Measurements from ENCODE around the gene NCAPD3. TPM values are rescaled to one million over a fixed set of nuclear protein-coding genes. Genes with fewer than 3 reads are reported as not detected.
"Not testable (repeated sequence)": the region's sequence is repeated elsewhere in the genome, so short reads cannot be mapped to it uniquely, and the experiment has no call there.

The NCAPD3 gene
- total RNA-seq, 1 experiment from 2014 or later, result 13.4 TPM

DNA sequence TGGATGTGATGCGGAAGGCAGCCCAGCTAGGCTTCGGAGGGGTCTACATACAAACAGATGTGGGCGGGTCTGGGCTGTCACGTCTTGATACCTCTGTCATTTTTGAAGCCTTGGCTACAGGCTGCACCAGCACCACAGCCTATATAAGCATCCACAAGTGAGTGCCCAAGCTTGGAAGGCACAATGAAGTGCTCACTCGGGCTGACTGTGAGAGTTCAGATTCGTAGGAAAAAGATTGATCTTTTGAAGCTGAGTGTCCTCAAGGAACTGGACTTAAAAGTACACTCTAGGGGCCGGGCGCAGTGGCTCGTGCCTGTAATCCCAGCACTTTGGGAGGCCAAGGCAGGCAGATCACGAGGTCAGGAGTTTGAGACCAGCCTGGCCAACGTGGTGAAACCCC lies 33.3 kb upstream of the NCAPD3 start:
- in situ Hi-C loops (cut with HindIII; ENCODE audit: low pct_unique_long_range_greater_than_20kb, low sequenced_read_pairs), result no loop called here
- no peak for DNase-seq (ENCODE audit: low read depth, low spot score)

DNA sequence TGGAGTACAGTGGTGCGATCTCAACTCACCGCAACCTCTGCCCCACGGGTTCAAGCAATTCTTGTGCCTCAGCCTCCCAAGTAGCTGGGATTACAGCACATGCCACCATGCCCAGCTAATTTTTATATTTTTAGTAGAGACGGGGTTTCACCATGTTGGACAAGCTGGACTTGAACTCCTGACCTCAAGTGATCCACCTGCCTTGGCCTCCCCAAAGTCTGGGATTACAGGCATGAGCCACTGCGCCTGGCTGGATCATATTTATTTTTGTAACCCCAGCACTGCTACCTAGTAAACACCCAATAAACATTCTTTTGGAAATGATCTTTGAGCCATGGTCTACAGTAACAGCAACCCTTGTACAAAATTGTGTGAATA lies 31.4 kb upstream of the NCAPD3 start:
- in situ Hi-C loops (cut with HindIII; ENCODE audit: low pct_unique_long_range_greater_than_20kb, low sequenced_read_pairs), result not testable (repeated sequence)

DNA sequence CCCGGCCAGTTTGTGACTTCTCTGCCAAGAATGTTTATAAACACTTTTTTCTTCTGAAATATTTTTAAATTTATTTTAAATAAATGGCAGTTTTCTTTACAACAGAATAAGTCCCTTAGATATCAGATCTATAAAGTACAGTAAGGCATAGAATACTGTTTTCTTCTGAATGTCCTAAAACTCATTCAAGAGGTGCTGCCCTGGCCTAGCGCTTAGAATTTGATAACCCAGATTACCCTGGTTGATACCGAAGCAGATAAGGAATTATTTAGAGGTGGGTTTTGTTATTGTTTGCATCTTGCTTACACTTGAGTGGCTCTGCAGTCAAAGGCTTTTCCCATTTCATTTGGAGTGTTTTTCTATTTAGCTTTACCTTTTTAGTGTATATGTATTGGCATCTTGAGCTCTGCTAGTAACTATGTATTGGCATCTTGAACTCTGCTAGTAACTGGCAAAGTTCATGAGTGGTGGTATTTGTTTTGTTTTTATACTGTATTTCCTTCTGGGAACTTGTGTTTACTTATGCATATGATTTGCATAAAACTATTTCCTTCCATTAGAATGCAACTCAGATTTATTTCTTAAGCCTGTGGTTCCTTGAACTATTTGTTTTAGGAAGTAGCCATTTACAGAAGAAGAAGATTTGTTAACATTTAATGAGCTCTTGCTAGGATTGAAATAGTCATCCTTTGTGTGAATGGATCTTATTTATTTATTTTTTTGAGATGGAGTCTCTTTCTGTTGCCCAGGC lies 30.8 kb upstream of the NCAPD3 start:
- in situ Hi-C loops (cut with HindIII; ENCODE audit: low pct_unique_long_range_greater_than_20kb, low sequenced_read_pairs), result no loop called here
- DNase-seq (ENCODE audit: low read depth, low spot score), result no peak

More for the DNA sequence above, 31.4 kb upstream of the NCAPD3 start:
- DNase-seq (ENCODE audit: low read depth, low spot score), result not testable (repeated sequence)

DNA sequence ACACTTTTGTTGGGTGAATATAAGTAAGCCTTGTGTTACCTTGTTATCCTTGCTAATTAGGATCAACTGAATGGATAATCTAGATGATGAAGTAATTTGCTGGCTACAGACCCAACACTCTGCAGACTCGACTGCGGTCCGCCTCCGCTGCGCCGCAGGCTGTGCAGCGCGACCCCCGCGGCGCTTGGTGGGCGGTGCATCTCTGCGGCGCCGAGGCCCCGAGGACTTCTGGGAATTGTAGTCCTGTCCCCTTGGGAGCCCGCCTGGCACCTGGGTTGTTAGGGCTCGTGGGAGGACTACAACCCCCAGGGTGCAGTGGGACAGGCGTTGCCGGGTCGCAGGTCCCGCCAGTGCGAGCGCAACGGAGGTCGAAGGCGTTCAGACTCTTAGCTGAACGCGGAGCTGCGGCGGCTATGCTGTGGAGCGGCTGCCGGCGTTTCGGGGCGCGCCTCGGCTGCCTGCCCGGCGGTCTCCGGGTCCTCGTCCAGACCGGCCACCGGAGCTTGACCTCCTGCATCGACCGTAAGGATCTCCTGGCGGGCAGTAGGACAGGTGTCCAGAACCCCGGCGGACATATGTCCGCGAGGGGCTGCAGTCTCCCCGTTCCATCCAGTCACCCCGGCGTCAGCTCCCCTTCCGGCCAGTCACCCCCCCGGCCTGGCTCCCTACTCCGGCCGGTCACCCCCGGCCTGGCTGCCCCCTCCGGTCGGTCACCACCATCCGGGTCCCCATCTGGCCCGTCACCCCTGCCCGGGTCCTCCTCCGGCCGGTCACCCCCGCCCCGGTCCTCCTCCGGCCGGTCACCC lies 29.6 kb upstream of the NCAPD3 start, which contains the start of the genes ACAD8 and THYN1:
TSS of gene ACAD8 (plus strand) at position 381 of the 806 bp plus-strand sequence. CDS start at position 414, 33 bp downstream.
TSS of gene THYN1 (minus strand) at position 165 of the 806 bp plus-strand sequence. CDS start 470 bp downstream, outside the sequence.
- peak; percentile 95 for DNase-seq (ENCODE audit: low read depth, low spot score)
- in situ Hi-C loops (cut with HindIII; ENCODE audit: low pct_unique_long_range_greater_than_20kb, low sequenced_read_pairs), result no loop called here

DNA sequence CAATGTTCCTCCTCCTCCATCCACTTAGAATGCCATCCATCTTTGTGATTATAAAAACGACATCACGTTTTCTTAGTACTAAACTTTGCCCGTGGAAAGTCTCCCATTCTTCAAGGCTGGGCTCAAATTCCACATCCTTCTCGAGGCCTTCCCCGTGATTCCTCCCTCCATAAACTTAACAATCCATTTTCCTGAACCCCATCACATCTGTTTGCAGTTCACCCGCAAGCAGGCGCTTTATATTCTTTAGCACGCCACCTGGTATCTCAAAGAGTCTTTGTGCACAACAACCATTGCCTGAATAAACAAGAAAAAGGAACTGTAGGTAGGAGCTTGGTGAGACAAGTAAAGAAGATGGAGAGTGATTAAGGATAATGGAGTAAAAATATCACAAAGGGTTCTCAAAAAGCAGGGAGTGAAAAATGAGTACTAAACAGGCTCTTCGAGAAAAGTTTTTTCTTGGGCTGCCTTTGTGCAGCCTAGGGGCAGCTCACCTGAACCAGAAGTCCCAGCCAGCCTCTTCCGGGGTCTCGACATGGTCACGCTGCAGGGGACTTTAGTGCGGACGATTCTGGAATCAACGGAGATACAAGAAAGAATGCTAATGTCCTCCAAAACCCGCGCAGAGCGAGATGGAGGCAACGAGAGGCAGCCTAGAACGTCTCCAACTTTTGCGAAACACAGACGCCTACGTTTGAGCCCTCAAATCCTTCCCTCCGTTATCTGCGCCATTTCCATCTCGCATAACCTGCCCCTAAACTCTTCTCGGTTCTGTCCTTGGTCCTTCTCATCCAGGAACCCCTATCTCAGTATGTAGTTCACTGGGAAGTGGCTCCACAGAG lies 28.8 kb upstream of the NCAPD3 start:
- no peak for DNase-seq (ENCODE audit: low read depth, low spot score)
- in situ Hi-C loops (cut with HindIII; ENCODE audit: low pct_unique_long_range_greater_than_20kb, low sequenced_read_pairs), result no loop called here

DNA sequence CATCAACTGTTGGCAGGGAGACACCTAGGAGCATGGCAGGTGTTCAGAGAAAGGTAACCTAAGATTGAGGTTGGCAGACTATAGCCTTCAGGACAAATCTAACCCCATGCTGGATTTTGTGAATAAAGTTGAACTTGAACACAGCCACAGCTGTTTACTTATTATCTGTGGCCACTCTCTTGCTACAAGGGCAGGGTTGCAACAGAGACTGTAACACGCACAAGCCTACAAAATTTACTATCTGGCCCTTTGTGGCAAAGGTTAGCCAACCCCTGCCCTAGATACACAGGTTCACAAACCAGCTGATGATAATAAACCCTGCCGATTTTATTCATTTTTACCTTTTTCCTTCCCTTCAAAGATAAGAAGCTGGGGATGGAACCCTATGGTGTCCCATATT lies 26.9 kb upstream of the NCAPD3 start:
- in situ Hi-C loops (cut with HindIII; ENCODE audit: low pct_unique_long_range_greater_than_20kb, low sequenced_read_pairs), result no loop called here
- DNase-seq (ENCODE audit: low read depth, low spot score), result no peak

DNA sequence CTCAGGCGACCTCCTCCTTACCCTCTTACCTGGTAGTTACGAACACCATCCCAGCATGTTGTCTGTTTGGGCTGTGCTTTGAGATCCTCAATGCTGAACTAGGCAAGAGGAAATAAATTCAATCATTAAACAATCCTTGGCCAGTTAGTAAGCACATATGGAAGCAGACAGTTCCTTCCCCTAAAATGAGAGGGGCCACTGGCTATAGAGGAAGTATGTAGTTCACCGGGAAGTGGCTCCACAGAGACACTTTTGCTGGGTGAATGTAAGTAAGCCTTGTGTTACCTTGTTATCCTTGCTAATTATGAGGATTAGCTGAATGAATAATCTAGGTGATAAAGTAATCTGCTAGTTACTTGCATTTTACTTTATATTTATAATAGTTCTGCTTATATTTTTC lies 26.5 kb upstream of the NCAPD3 start:
- DNase-seq (ENCODE audit: low read depth, low spot score), result no peak
- in situ Hi-C loops (cut with HindIII; ENCODE audit: low pct_unique_long_range_greater_than_20kb, low sequenced_read_pairs), result no loop called here

DNA sequence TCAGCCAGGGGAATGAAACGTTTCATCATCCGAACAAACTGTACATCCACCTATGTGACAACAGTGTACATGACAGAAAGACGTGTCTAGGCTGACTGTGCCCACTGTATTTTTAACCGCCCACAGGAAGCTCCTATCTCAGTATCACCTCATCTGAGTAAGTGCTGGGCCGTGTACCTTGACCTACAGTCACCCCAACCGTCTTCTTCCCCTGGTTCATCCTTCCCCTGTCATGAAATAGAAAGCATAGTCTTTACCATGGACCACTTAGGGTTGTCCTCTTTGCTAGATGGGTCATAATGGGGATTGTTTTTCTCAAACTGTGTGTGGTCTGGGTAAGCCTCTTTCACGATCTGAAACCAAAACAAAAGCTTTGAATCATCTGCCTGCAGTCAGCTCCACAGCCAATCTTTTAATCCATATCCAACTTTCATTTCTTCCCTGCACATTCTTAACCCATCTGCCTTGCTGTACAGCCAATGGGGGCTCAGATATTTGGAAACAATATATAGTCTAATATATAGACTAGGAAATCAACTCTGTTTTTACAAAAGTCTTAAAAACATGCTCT lies 25.2 kb upstream of the NCAPD3 start:
- in situ Hi-C loops (cut with HindIII; ENCODE audit: low pct_unique_long_range_greater_than_20kb, low sequenced_read_pairs), result no loop called here
- DNase-seq (ENCODE audit: low read depth, low spot score), result no peak

DNA sequence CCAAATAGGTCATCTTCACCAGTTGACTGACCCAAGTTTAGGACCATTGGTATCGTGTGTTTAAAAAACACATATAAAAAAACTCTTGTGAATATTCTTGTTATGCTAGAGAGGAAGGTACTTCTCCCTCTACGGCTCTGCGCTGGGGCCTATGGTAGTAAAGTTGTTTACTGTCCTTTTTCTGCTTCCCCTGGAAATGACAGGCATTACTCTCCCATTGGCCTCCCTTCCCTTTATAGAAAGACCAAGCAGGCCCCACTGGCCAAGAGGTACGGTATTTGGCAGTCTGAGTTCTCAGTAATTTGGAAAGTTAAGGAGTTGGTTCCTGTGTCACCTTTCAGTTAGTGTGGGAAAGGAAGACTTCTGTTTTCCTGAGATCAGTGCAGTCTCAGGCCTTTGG lies 22.9 kb upstream of the NCAPD3 start:
- DNase-seq (ENCODE audit: low read depth, low spot score), result no peak
- in situ Hi-C loops (cut with HindIII; ENCODE audit: low pct_unique_long_range_greater_than_20kb, low sequenced_read_pairs), result no loop called here

DNA sequence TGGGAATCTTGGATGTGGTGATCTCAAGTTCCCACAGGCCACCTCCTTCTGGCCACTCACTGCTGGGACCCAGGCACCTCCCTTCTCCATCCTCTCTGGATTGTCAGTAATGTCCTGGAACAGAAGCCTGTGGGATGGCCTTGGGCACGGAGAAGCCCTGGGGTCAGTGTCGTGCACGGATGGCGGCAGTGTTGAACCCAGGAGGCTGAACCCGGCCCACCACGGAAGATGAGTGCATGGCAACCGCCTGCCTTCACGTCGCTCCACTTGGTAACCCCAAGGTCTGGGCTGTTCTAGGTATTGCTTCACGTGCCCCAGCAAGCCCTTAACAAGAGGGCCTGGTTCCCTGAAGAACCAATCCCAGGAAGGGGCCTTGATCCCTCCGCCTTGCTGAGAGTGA lies 22.3 kb upstream of the NCAPD3 start:
- in situ Hi-C loops (cut with HindIII; ENCODE audit: low pct_unique_long_range_greater_than_20kb, low sequenced_read_pairs), result no loop called here

DNA sequence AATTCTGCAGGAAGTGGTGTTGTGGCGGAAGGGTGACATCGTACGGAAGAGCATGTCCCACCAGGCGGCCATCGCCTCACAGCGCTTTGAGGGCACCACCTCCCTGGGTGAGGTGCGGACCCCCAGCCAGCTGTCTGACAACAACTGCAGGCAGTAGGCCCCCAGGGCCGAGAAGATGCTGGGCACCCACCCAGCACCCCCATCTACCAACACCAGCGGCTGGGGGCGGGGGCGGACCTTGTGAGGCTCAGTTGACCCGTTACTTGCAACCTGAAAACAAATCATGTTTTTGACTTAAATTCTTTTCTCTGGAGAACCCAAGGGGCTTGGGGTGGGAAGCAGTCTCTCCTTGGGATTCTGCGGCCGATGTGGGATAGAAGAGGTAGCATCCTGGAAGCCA lies 21.7 kb upstream of the NCAPD3 start:
- no peak for DNase-seq (ENCODE audit: low read depth, low spot score)
- in situ Hi-C loops (cut with HindIII; ENCODE audit: low pct_unique_long_range_greater_than_20kb, low sequenced_read_pairs), result no loop called here

More for the DNA sequence above, 22.3 kb upstream of the NCAPD3 start:
- no peak for DNase-seq (ENCODE audit: low read depth, low spot score)

DNA sequence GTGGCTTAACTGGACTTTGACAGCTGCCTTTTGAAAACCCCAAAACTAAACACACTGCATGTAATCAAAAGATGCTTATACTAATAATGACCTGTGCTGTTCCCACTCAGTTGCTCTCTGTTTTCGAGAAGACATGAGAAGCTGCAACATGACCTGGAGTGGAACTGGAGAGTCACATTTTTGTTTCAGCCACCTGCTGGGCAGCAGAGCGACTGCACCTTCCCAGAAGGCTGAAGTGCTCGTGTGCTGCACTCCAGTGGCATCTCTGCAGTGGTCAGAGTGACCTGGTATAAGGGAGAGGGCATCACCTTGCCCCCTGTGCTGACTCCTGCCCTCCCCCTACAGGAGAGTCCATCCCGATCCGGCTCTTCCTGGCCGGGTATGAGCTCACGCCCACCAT lies 20.8 kb upstream of the NCAPD3 start:
- in situ Hi-C loops (cut with HindIII; ENCODE audit: low pct_unique_long_range_greater_than_20kb, low sequenced_read_pairs), result no loop called here
- peak; percentile 43 for DNase-seq (ENCODE audit: low read depth, low spot score)

DNA sequence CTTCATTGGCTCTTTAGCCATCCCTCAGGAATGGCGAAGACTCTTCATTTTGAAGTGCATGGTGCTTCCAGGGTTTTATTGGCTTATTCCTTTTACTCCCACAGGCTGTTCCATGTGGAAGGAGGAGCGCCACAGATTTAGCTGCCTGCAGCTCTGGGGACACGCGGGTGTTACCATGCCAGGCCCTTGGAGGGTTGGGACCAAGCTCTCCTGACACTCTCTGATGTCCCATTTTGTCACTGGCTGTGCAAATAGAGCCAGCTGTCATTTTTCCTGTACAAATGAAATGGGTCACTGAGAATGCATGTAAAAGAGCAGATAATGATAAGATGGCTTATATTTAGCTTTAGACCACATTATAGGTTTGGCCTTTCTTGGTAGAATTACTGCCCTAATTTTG lies 20.1 kb upstream of the NCAPD3 start:
- DNase-seq (ENCODE audit: low read depth, low spot score), result no peak
- in situ Hi-C loops (cut with HindIII; ENCODE audit: low pct_unique_long_range_greater_than_20kb, low sequenced_read_pairs), result no loop called here

DNA sequence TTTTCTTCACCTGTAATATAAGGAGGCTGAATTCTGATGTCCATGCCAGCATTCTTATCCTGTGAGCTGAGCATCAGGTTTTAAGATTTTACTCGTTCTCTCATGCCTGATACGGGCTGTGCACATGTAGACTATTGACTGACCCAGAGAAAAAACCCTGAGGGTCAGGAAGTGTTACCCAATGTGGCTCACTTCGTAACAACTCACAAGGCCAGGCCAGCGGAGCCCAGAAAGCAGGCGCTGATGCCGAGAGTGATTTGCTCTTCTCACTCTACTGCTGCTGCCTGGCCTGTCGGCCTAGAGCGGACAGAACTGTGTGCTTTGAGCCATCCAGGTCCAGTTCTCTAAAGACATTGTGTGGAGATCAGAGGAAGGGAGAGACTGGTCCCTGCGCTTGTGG lies 18.6 kb upstream of the NCAPD3 start:
- DNase-seq (ENCODE audit: low read depth, low spot score), result no peak
- in situ Hi-C loops (cut with HindIII; ENCODE audit: low pct_unique_long_range_greater_than_20kb, low sequenced_read_pairs), result no loop called here

DNA sequence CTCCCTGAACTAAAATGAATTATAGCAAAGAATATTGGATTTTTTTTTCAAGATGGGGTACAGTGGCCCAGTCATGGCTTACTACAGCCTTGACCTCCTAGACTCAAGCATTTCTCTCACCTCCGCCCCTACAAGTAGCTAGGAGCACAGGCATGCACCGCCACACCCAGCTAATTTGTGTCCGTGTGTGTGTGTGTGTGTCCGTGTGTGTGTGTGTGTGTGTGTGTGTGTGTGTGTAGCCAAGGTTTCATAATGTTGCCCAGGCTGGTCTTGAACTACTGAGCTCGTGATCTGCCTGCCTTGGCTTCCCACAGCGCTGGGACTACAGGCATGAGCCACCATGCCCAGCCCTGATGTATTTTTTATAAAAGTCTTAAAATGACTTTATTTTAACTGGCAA lies 16.8 kb upstream of the NCAPD3 start:
- no peak for DNase-seq (ENCODE audit: low read depth, low spot score)
- in situ Hi-C loops (cut with HindIII; ENCODE audit: low pct_unique_long_range_greater_than_20kb, low sequenced_read_pairs), result no loop called here

DNA sequence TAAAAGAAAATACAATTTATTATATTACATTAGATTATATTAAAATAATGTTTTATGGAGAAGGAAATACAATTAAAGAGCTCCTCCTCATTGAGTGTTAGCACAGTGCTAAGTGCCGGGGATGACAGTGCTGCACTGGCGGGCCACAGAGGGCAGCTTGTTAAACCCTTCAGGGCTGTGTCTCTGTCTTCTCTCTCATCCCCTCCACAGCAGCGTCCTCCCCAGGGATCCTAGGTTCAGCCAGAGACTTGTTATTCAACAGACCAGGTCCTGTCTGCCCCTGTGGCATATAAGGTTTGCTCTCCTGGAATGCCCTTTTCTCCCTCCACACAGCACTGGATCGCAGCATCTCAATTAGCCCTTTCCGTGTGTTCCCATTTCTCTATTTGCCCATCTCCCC lies 15.2 kb upstream of the NCAPD3 start:
- no peak for DNase-seq (ENCODE audit: low read depth, low spot score)
- in situ Hi-C loops (cut with HindIII; ENCODE audit: low pct_unique_long_range_greater_than_20kb, low sequenced_read_pairs), result no loop called here

DNA sequence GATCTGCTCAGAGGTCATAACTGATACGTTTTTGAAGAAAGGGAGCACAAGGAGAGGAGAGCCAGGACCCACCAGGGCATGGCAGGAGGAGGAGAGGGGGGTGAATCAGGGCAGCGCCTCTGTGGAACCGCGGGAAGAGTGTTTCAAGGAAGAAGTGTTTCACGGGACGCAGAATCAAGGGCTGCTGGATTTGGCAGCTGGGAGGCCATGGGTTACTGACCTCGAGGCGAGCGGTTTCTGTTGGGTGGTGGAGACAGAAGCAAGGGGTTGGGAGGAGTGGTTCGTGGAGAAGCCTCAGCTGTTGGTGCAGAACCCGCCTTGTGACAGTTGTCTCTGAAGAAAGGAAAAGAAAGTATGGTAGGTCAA lies 13.8 kb upstream of the NCAPD3 start:
- in situ Hi-C loops (cut with HindIII; ENCODE audit: low pct_unique_long_range_greater_than_20kb, low sequenced_read_pairs), result no loop called here
- DNase-seq (ENCODE audit: low read depth, low spot score), result no peak

Measured in SK-MEL-5 (cell line).